ENCODE measurements around the gene SMOC1. TPM values are rescaled to one million over a fixed set of nuclear protein-coding genes. Genes with fewer than 3 reads are reported as not detected.

SMOC1 gene
- total and polyA plus RNA-seq, 2 experiments from 2014 or later, result 0.70 to 3.5 TPM

- no peak overlapping the region for H3K27ac ChIP-seq
- WGBS, 2 experiments (ENCODE audit: low coverage in 1 of 2, low lambda C conversion rate in 2 of 2, missing lambda C conversion rate in 2 of 2), result 43 to 44% methylated on average over 6 of the region's 6 CpGs
- no peaks in the 10 kb centered on the region for H3K36me3 ChIP-seq (ENCODE audit: low read depth)
- H3K4me1 ChIP-seq (ENCODE audit: insufficient read depth), result no peaks in the 10 kb centered on the region
- no peaks in the 10 kb centered on the region for H3K9me2 ChIP-seq (ENCODE audit: insufficient read depth)
- H2AFZ ChIP-seq, result no peak overlapping the region
- H3K9me3 ChIP-seq (ENCODE audit: low read depth), result no peaks in the 10 kb centered on the region
- in situ Hi-C loops (cut with MboI), result no loop called here
- H3K4me2 ChIP-seq (ENCODE audit: unreplicated experiment), result no peak overlapping the region
- peaks cover 21% of the 10 kb centered on the region; the same call in 1 of the 2 replicates for H3K27me3 ChIP-seq (replicated peaks; ENCODE audit: insufficient read depth)
- H3F3A ChIP-seq (ENCODE audit: insufficient read depth), result no peaks in the 10 kb centered on the region
- no peaks in the 10 kb centered on the region for H4K20me1 ChIP-seq (ENCODE audit: insufficient read depth)
- H3K9ac ChIP-seq, result no peak overlapping the region
- no peak for TF ChIP-seq EZH2phosphoT487 (IDR thresholded peaks at IDR 0.05; ENCODE audit: insufficient read depth, low read depth)
- TF ChIP-seq EZH2 (IDR thresholded peaks at IDR 0.05; ENCODE audit: insufficient read depth, poor library complexity, severe bottlenecking), result no peak
- no peak for DNase-seq
- H3K79me2 ChIP-seq (ENCODE audit: insufficient read depth), result no peaks in the 10 kb centered on the region
- no peak overlapping the region for H3K4me3 ChIP-seq
Observed at GRCh38 chr14:69938751-69939150, 59.5 kb downstream of the SMOC1 start.

- in situ Hi-C loops (cut with MboI), result no loop called here
- H3K9me3 ChIP-seq (ENCODE audit: low read depth), result peaks cover 8% of the 10 kb centered on the region
- no peaks in the 10 kb centered on the region for H3K9me2 ChIP-seq (ENCODE audit: insufficient read depth)
- no peak overlapping the region for H3K27ac ChIP-seq
- 16 to 19% methylated on average over 4 of the region's 4 CpGs for WGBS, 2 experiments (ENCODE audit: low coverage in 1 of 2, low lambda C conversion rate in 2 of 2, missing lambda C conversion rate in 2 of 2)
- no peak overlapping the region for H2AFZ ChIP-seq
- TF ChIP-seq EZH2 (IDR thresholded peaks at IDR 0.05; ENCODE audit: insufficient read depth, poor library complexity, severe bottlenecking) (no peak), EZH2phosphoT487 (IDR thresholded peaks at IDR 0.05; ENCODE audit: insufficient read depth, low read depth) (no peak)
- no peaks in the 10 kb centered on the region for H3K4me1 ChIP-seq (ENCODE audit: insufficient read depth)
- 0 out of 2 replicates have a peak, but pooled peaks cover 4% of the 10 kb centered on the region for H3K27me3 ChIP-seq (replicated peaks; ENCODE audit: insufficient read depth)
- no peak for DNase-seq
- H3K9ac ChIP-seq, result no peak overlapping the region
- no peak overlapping the region for H3K4me3 ChIP-seq
- no peaks in the 10 kb centered on the region for H3F3A ChIP-seq (ENCODE audit: insufficient read depth)
- H3K4me2 ChIP-seq (ENCODE audit: unreplicated experiment), result no peak overlapping the region
- no peaks in the 10 kb centered on the region for H3K79me2 ChIP-seq (ENCODE audit: insufficient read depth)
- no peaks in the 10 kb centered on the region for H3K36me3 ChIP-seq (ENCODE audit: low read depth)
- H4K20me1 ChIP-seq (ENCODE audit: insufficient read depth), result no peaks in the 10 kb centered on the region
Observed at GRCh38 chr14:69941768-69942742, 62.8 kb downstream of the SMOC1 start.

GRCh38 chr14:69943084-69943780 is 64.0 kb downstream of the SMOC1 start:
- in situ Hi-C loops (cut with MboI), result no loop called here

GRCh38 chr14:69945347-69945746 is 66.1 kb downstream of the SMOC1 start:
- no peaks in the 10 kb centered on the region for H3K4me1 ChIP-seq (ENCODE audit: insufficient read depth)
- no peak for TF ChIP-seq EZH2phosphoT487 (IDR thresholded peaks at IDR 0.05; ENCODE audit: insufficient read depth, low read depth)
- TF ChIP-seq EZH2 (IDR thresholded peaks at IDR 0.05; ENCODE audit: insufficient read depth, poor library complexity, severe bottlenecking), result no peak
- no peaks in the 10 kb centered on the region for H3K36me3 ChIP-seq (ENCODE audit: low read depth)
- H3K9me2 ChIP-seq (ENCODE audit: insufficient read depth), result no peaks in the 10 kb centered on the region
- H3F3A ChIP-seq (ENCODE audit: insufficient read depth), result no peaks in the 10 kb centered on the region
- WGBS, 2 experiments (ENCODE audit: low coverage in 1 of 2, low lambda C conversion rate in 2 of 2, missing lambda C conversion rate in 2 of 2), result 5 to 10% methylated on average over 1 of the region's 1 CpG
- H3K4me2 ChIP-seq (ENCODE audit: unreplicated experiment), result no peak overlapping the region
- no peaks in the 10 kb centered on the region for H3K79me2 ChIP-seq (ENCODE audit: insufficient read depth)
- H3K4me3 ChIP-seq, result no peak overlapping the region
- H3K9me3 ChIP-seq (ENCODE audit: low read depth), result peaks cover 8% of the 10 kb centered on the region
- no peak overlapping the region for H3K27ac ChIP-seq
- H3K27me3 ChIP-seq (replicated peaks; ENCODE audit: insufficient read depth), result no peaks in the 10 kb centered on the region
- no peak for DNase-seq
- H2AFZ ChIP-seq, result no peak overlapping the region
- H4K20me1 ChIP-seq (ENCODE audit: insufficient read depth), result no peaks in the 10 kb centered on the region
- in situ Hi-C loops (cut with MboI), result no loop called here
- no peak overlapping the region for H3K9ac ChIP-seq

More at GRCh38 chr14:69943084-69943780, 64.0 kb downstream of the SMOC1 start:
- H3F3A ChIP-seq (ENCODE audit: insufficient read depth), result no peaks in the 10 kb centered on the region
- H3K4me2 ChIP-seq (ENCODE audit: unreplicated experiment), result no peak overlapping the region
- no peaks in the 10 kb centered on the region for H3K36me3 ChIP-seq (ENCODE audit: low read depth)
- no peaks in the 10 kb centered on the region for H3K4me1 ChIP-seq (ENCODE audit: insufficient read depth)
- no peaks in the 10 kb centered on the region for H3K79me2 ChIP-seq (ENCODE audit: insufficient read depth)
- H3K4me3 ChIP-seq, result no peak overlapping the region
- no peaks in the 10 kb centered on the region for H3K9me2 ChIP-seq (ENCODE audit: insufficient read depth)
- 30 to 31% methylated on average over 12 of the region's 12 CpGs for WGBS, 2 experiments (ENCODE audit: low coverage in 1 of 2, low lambda C conversion rate in 2 of 2, missing lambda C conversion rate in 2 of 2)
- no peaks in the 10 kb centered on the region for H3K27me3 ChIP-seq (replicated peaks; ENCODE audit: insufficient read depth)
- H3K9me3 ChIP-seq (ENCODE audit: low read depth), result peaks cover 8% of the 10 kb centered on the region
- no peak overlapping the region for H3K27ac ChIP-seq
- no peak for TF ChIP-seq EZH2 (IDR thresholded peaks at IDR 0.05; ENCODE audit: insufficient read depth, poor library complexity, severe bottlenecking)
- TF ChIP-seq EZH2phosphoT487 (IDR thresholded peaks at IDR 0.05; ENCODE audit: insufficient read depth, low read depth), result no peak
- DNase-seq, result no peak
- no peak overlapping the region for H3K9ac ChIP-seq
- no peaks in the 10 kb centered on the region for H4K20me1 ChIP-seq (ENCODE audit: insufficient read depth)
- H2AFZ ChIP-seq, result no peak overlapping the region

Measured in GM23248 (cell line).